T-cell (primary cell): Measurements from ENCODE around the gene FOXP1. TPM values are rescaled to one million over a fixed set of nuclear protein-coding genes. Genes with fewer than 3 reads are reported as not detected.

ENCODE experiments used
- ATAC-seq, 4 experiments: fragments of 200-7000 bp in 3 of 4; fragments of 150-1000 bp in 1 of 4; cut with Tn5 transposase; replicated peaks in 1 of 4; 1 replicate in 3 of 4; 2 replicates in 1 of 4; pipeline ENCODE4 v1.10.0; 2021; ENCODE audit warnings: moderate library complexity in 3 of 4, mild to moderate bottlenecking in 2 of 4, moderate number of reproducible peaks in 1 of 4
- CTCF ChIA-PET, 2 donors: fragments of 300-600 bp; sonication (Branson Sonifier 250); formaldehyde crosslinking; loops; one replicate each; lab custom pipeline; 2022; ENCODE audit warnings: antibody characterized with exemption in 2 of 2; lab: Charles Lee
- POLR2A ChIA-PET, 2 donors: fragments of 300-600 bp; sonication (Branson Sonifier 250); formaldehyde crosslinking; loops; one replicate each; lab custom pipeline; 2022; ENCODE audit warnings: antibody characterized with exemption in 2 of 2; lab: Charles Lee
- DNase-seq, 35 experiments: peaks; one replicate each; pipeline versions ENCODE4 v3.0.0 to v3.0.0-alpha.2; 2013 to 2023
- H3K27ac ChIP-seq: one replicate; pipeline ENCODE4 v1.5.1; 2013; ENCODE audit warnings: low read length
- H3K27me3 ChIP-seq, 2 experiments: replicated peaks in 1 of 2; 1 replicate in 1 of 2; 2 replicates in 1 of 2; pipeline versions ENCODE4 v1.6.1 to v1.7.0; 2013; ENCODE audit warnings: low read length in 1 of 2, mixed read lengths in 1 of 2; ENCODE audit not compliant: control insufficient read depth in 2 of 2, insufficient read depth in 2 of 2; ENCODE audit errors: extremely low read depth in 1 of 2
- H3K36me3 ChIP-seq, 2 donors: 1 replicate in 1 of 2; 2 replicates in 1 of 2; pipeline versions ENCODE4 v1.6.1 to v1.7.0; 2013; ENCODE audit warnings: low read length in 1 of 2; ENCODE audit not compliant: control insufficient read depth in 2 of 2, insufficient read depth in 1 of 2; ENCODE audit errors: extremely low read depth in 1 of 2
- H3K4me1 ChIP-seq, 2 experiments: 1 replicate in 1 of 2; 2 replicates in 1 of 2; pipeline versions ENCODE4 v1.6.1 to v1.7.0; 2013; ENCODE audit warnings: low read length in 2 of 2, mixed read lengths in 1 of 2; ENCODE audit not compliant: insufficient read depth in 2 of 2, control insufficient read depth in 1 of 2; ENCODE audit errors: extremely low read depth in 1 of 2
- H3K4me3 ChIP-seq, 2 donors: 1 replicate in 1 of 2; 2 replicates in 1 of 2; pipeline versions ENCODE4 v1.5.1 to v1.7.0; 2013; ENCODE audit warnings: mild to moderate bottlenecking in 2 of 2, low read length in 1 of 2, moderate library complexity in 1 of 2; ENCODE audit not compliant: control insufficient read depth in 1 of 2; ENCODE audit errors: extremely low read depth in 1 of 2
- H3K9me3 ChIP-seq: 2 replicates; pipeline ENCODE4 v1.7.0; 2013
- H3K27ac Mint-ChIP-seq, 2 donors: one replicate each; pipeline ENCODE4 v1.8.0; 2020 to 2021; ENCODE audit warnings: mild to moderate bottlenecking in 2 of 2, mixed read lengths in 2 of 2
- H3K27me3 Mint-ChIP-seq, 2 donors: one replicate each; pipeline ENCODE4 v1.8.0; 2021 to 2022; ENCODE audit warnings: mixed read lengths in 2 of 2
- H3K36me3 Mint-ChIP-seq: one replicate; pipeline ENCODE4 v1.8.0; 2021; ENCODE audit warnings: mixed read lengths
- H3K4me1 Mint-ChIP-seq, 3 donors: one replicate each; pipeline ENCODE4 v1.8.0; 2020 to 2022; ENCODE audit warnings: mixed read lengths in 3 of 3, mild to moderate bottlenecking in 1 of 3
- H3K4me3 Mint-ChIP-seq, 3 donors: one replicate each; pipeline ENCODE4 v1.8.0; 2020 to 2022; ENCODE audit warnings: mild to moderate bottlenecking in 3 of 3, mixed read lengths in 3 of 3, moderate library complexity in 3 of 3
- H3K9me3 Mint-ChIP-seq, 3 donors: one replicate each; pipeline ENCODE4 v1.8.0; 2020 to 2022; ENCODE audit warnings: mixed read lengths in 3 of 3
- WGBS: methylation state at CpG from one replicate; pipeline ENCODE4 v1.1.5; 2013; ENCODE audit warnings: missing lambda C conversion rate; ENCODE audit not compliant: insufficient coverage; 5-methylcytosine and 5-hydroxymethylcytosine counted together
- total RNA-seq, 35 experiments: library from RNA in 6 of 35; stranded (reverse) in 6 of 35; fragments of 120-200 nt in 1 of 35; gene quantifications; one replicate each; pipeline versions ENCODE4 v1.2.1 to v1.2.4 and lab custom pipeline; 2013 to 2026

FOXP1 gene
- total RNA-seq, 5 donors from 2014 or later (not counting 1 experiment from before 2014, with no cell fraction given), result 258 to 586 (median 290) TPM

GRCh38 chr3:71444861-71445259, 138.7 kb downstream of the FOXP1 start:
- CTCF ChIA-PET, result interaction anchor here (1.1 to 4.3 kb wide), 5 partner anchors 10 to 129 kb away, joined by 3 to 24 read pairs (median 3); no protein-coding TSS in a partner anchor
- peaks cover 96 to 100% (median 96%) of the 10 kb centered on the region in 3 donors for H3K4me1 Mint-ChIP-seq
- H3K9me3 Mint-ChIP-seq, result no peaks in the 10 kb centered on the region
- no peaks in the 10 kb centered on the region for H3K27me3 ChIP-seq
- H3K9me3 ChIP-seq, result no peaks in the 10 kb centered on the region
- H3K27ac ChIP-seq, result peak overlapping the region; percentile 94
- no CpG with 5 or more reads among the region's 4 CpGs for WGBS
- H3K36me3 ChIP-seq, result no peaks in the 10 kb centered on the region
- peaks cover 86 to 92% of the 10 kb centered on the region in 2 experiments for H3K4me1 ChIP-seq
- H3K27me3 Mint-ChIP-seq, result no peaks in the 10 kb centered on the region
- H3K36me3 Mint-ChIP-seq, result peaks cover 3% of the 10 kb centered on the region
- POLR2A ChIA-PET, result interaction anchor here (0.7 to 2.8 kb wide), 4 partner anchors 9 to 49 kb away, joined by 3 to 12 read pairs (median 4); no protein-coding TSS in a partner anchor
- no peak overlapping the region for H3K4me3 ChIP-seq
- DNase-seq (no peak), ATAC-seq (no peak)
- H3K4me3 Mint-ChIP-seq, result peak overlapping the region; percentile 69 to 75 (median 70)
- peak overlapping the region; percentile 97 to 99 for H3K27ac Mint-ChIP-seq

GRCh38 chr3:71444028-71444860, 139.3 kb downstream of the FOXP1 start:
- 1% methylated on average over 10 of the region's 17 CpGs for WGBS
- H3K4me3 ChIP-seq, result peak overlapping the region in 1 of 2 donors; percentile 44
- H3K9me3 ChIP-seq, result no peaks in the 10 kb centered on the region
- peaks cover 86 to 95% of the 10 kb centered on the region in 2 experiments for H3K4me1 ChIP-seq
- Mint-ChIP-seq H3K27me3 (no peaks in the 10 kb centered on the region), H3K4me3 (peak overlapping the region; percentile 69 to 75 (median 70)), H3K27ac (peak overlapping the region; percentile 97 to 99), H3K4me1 (peaks cover 96 to 100% (median 96%) of the 10 kb centered on the region in 3 donors), H3K9me3 (no peaks in the 10 kb centered on the region), H3K36me3 (peaks cover 3% of the 10 kb centered on the region)
- H3K27ac ChIP-seq, result peak overlapping the region; percentile 94
- no peaks in the 10 kb centered on the region for H3K36me3 ChIP-seq
- ATAC-seq (peak; percentile 82 to 88 (median 86)), DNase-seq (peak; percentile 62 to 91 (median 77))
- no peaks in the 10 kb centered on the region for H3K27me3 ChIP-seq
- POLR2A ChIA-PET, result interaction anchor here (0.5 to 2.8 kb wide), 11 partner anchors 9 to 79 kb away, joined by 3 to 12 read pairs (median 4); no protein-coding TSS in a partner anchor
- CTCF ChIA-PET, result interaction anchor here (0.5 to 4.3 kb wide), 12 partner anchors 11 to 130 kb away, joined by 3 to 24 read pairs (median 3); no protein-coding TSS in a partner anchor

- Histone ChIP-seq H3K9me3 (no peaks in the 10 kb centered on the region), H3K27me3 (no peaks in the 10 kb centered on the region), H3K4me3 (peak overlapping the region in 1 of 2 donors; percentile 44), H3K4me1 (peaks cover 85 to 97% of the 10 kb centered on the region in 2 experiments), H3K36me3 (no peaks in the 10 kb centered on the region), H3K27ac (peak overlapping the region; percentile 94)
- Mint-ChIP-seq H3K27ac (peak overlapping the region; percentile 97 to 99), H3K4me3 (peak overlapping the region in 2 of 3 donors; percentile 44 to 69), H3K36me3 (peaks cover 3% of the 10 kb centered on the region), H3K9me3 (no peaks in the 10 kb centered on the region), H3K27me3 (no peaks in the 10 kb centered on the region), H3K4me1 (peaks cover 96 to 100% (median 96%) of the 10 kb centered on the region in 3 donors)
- ChIA-PET CTCF (interaction anchor here (0.5 to 4.3 kb wide), 12 partner anchors 11 to 315 kb away, joined by 3 to 24 read pairs (median 3); no protein-coding TSS in a partner anchor), POLR2A (interaction anchor here (0.6 to 2.8 kb wide), 10 partner anchors 10 to 311 kb away, joined by 3 to 12 read pairs (median 4); no protein-coding TSS in a partner anchor)
- no peak for ATAC-seq
- no peak for DNase-seq
- WGBS, result 85% methylated on average over 5 of the region's 8 CpGs
These were observed 140.2 kb downstream of the FOXP1 start for GRCh38 chr3:71443332-71443731.

- Histone ChIP-seq H3K9me3 (no peaks in the 10 kb centered on the region), H3K4me3 (peak overlapping the region in 1 of 2 donors; percentile 23), H3K27ac (peak overlapping the region; percentile 94), H3K27me3 (no peaks in the 10 kb centered on the region), H3K4me1 (peaks cover 85 to 97% of the 10 kb centered on the region in 2 experiments), H3K36me3 (no peaks in the 10 kb centered on the region)
- DNase-seq (no peak), ATAC-seq (no peak)
- Mint-ChIP-seq H3K4me3 (peak overlapping the region; percentile 62 to 69 (median 65)), H3K4me1 (peaks cover 96 to 100% (median 96%) of the 10 kb centered on the region in 3 donors), H3K9me3 (no peaks in the 10 kb centered on the region), H3K27ac (peak overlapping the region; percentile 97 to 99), H3K27me3 (no peaks in the 10 kb centered on the region), H3K36me3 (peaks cover 6% of the 10 kb centered on the region)
- ChIA-PET CTCF (interaction anchor here (0.6 to 4.3 kb wide), 9 partner anchors 13 to 316 kb away, joined by 3 to 24 read pairs (median 4); no protein-coding TSS in a partner anchor), POLR2A (interaction anchor here (0.6 to 1.3 kb wide), 5 partner anchors 9 to 310 kb away, joined by 3 to 5 read pairs (median 3); no protein-coding TSS in a partner anchor)
- WGBS, result no CpG with 5 or more reads among the region's 5 CpGs
These were observed 140.9 kb downstream of the FOXP1 start for GRCh38 chr3:71442652-71443042.

- Mint-ChIP-seq H3K9me3 (no peaks in the 10 kb centered on the region), H3K4me3 (peak overlapping the region; percentile 62 to 69 (median 65)), H3K27ac (peak overlapping the region; percentile 97 to 99), H3K4me1 (peaks cover 96 to 100% (median 96%) of the 10 kb centered on the region in 3 donors), H3K27me3 (no peaks in the 10 kb centered on the region), H3K36me3 (peaks cover 8% of the 10 kb centered on the region)
- WGBS, result 58% methylated on average over 4 of the region's 11 CpGs
- H3K27ac ChIP-seq, result peak overlapping the region; percentile 94
- peaks cover 84 to 97% of the 10 kb centered on the region in 2 experiments for H3K4me1 ChIP-seq
- DNase-seq (no peak), ATAC-seq (no peak)
- CTCF ChIA-PET, result interaction anchor here (0.7 to 4.3 kb wide), 8 partner anchors 13 to 234 kb away, joined by 3 to 24 read pairs (median 4); no protein-coding TSS in a partner anchor
- H3K27me3 ChIP-seq, result no peaks in the 10 kb centered on the region
- H3K36me3 ChIP-seq, result peaks cover 0 to 3% of the 10 kb centered on the region in 2 donors
- H3K4me3 ChIP-seq, result peak overlapping the region in 1 of 2 donors; percentile 23
- H3K9me3 ChIP-seq, result no peaks in the 10 kb centered on the region
- POLR2A ChIA-PET, result interaction anchor here (0.6 to 1.3 kb wide), 7 partner anchors 9 to 384 kb away, joined by 3 to 5 read pairs (median 3); no protein-coding TSS in a partner anchor
These were observed 141.4 kb downstream of the FOXP1 start for GRCh38 chr3:71441925-71442651.
